Parathyroid adenoma (tissue), 2 donors: Measurements from ENCODE around the gene IL1RAPL1.
"Not testable (repeated sequence)": the region's sequence is repeated elsewhere in the genome, so short reads cannot be mapped to it uniquely, and the experiment has no call there.

ENCODE experiments used
- H2AFZ ChIP-seq: fragments of 300-600 bp; sonication (generic); one replicate; pipeline ENCODE4 v1.7.0; 2017; ENCODE audit warnings: antibody characterized with exemption, mild to moderate bottlenecking
- H3K27ac ChIP-seq: fragments of 300-600 bp; sonication (generic); one replicate; pipeline ENCODE4 v1.7.0; 2017
- H3K27me3 ChIP-seq: fragments of 300-600 bp; sonication (generic); one replicate; pipeline ENCODE4 v1.7.0; 2017; ENCODE audit warnings: low read length; ENCODE audit not compliant: control insufficient read depth, insufficient read depth
- H3K36me3 ChIP-seq: fragments of 300-600 bp; sonication (generic); one replicate; pipeline ENCODE4 v1.7.0; 2017; ENCODE audit warnings: low read length; ENCODE audit not compliant: control insufficient read depth, insufficient read depth
- H3K4me1 ChIP-seq: fragments of 300-600 bp; sonication (generic); one replicate; pipeline ENCODE4 v1.7.0; 2017; ENCODE audit warnings: control low read depth
- H3K4me2 ChIP-seq: fragments of 300-600 bp; sonication (generic); one replicate; pipeline ENCODE4 v1.7.0; 2017; ENCODE audit warnings: low read length
- H3K4me3 ChIP-seq: fragments of 300-600 bp; sonication (generic); one replicate; pipeline ENCODE4 v1.7.0; 2017; ENCODE audit warnings: low read depth, low read length
- H3K79me2 ChIP-seq: fragments of 300-600 bp; sonication (generic); one replicate; pipeline ENCODE4 v1.7.0; 2017; ENCODE audit warnings: control low read depth
- H3K9ac ChIP-seq: fragments of 300-600 bp; sonication (generic); one replicate; pipeline ENCODE4 v1.7.0; 2017; ENCODE audit warnings: mild to moderate bottlenecking
- H3K9me3 ChIP-seq: fragments of 300-600 bp; sonication (generic); one replicate; pipeline ENCODE4 v1.7.0; 2017; ENCODE audit warnings: low read length; ENCODE audit not compliant: control insufficient read depth
- TF ChIP-seq, protein P1 (sequence below): fragments of 300-600 bp; sonication (generic); IDR thresholded peaks from one replicate; pipeline ENCODE4 v1.7.0; 2017; ENCODE audit warnings: antibody characterized with exemption, mild to moderate bottlenecking
- donor health status: primary hyperparathyroidism.

IL1RAPL1 gene

DNA sequence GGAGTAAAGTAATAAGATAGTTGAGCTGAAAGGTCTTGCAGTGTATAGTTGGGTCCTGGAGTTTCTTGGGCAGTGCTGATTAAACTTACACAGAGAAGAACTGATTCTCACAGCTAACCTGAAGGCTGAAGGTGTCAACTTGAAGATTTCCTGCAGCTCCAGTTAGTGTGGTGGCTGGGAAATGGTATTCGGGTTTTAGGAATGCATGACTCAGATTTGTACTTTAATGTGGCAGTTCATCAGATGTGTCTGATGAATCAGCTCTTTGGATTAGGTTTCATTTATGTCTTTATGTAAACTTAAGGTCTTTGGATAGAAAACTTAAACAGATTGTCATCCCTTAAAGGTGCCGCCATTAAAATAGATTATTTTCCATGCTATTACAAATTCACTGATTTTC, 200.0 kb downstream of the IL1RAPL1 start:
- Histone ChIP-seq H3K4me1 (no peaks in the 10 kb centered on the region), H3K4me2 (no peak overlapping the region), H3K9me3 (no peaks in the 10 kb centered on the region), H3K27me3 (no peaks in the 10 kb centered on the region), H2AFZ (no peak overlapping the region), H3K9ac (no peak overlapping the region), H3K79me2 (no peaks in the 10 kb centered on the region), H3K27ac (no peak overlapping the region), H3K4me3 (no peak overlapping the region), H3K36me3 (no peaks in the 10 kb centered on the region)
- TF ChIP-seq, protein P1, sequence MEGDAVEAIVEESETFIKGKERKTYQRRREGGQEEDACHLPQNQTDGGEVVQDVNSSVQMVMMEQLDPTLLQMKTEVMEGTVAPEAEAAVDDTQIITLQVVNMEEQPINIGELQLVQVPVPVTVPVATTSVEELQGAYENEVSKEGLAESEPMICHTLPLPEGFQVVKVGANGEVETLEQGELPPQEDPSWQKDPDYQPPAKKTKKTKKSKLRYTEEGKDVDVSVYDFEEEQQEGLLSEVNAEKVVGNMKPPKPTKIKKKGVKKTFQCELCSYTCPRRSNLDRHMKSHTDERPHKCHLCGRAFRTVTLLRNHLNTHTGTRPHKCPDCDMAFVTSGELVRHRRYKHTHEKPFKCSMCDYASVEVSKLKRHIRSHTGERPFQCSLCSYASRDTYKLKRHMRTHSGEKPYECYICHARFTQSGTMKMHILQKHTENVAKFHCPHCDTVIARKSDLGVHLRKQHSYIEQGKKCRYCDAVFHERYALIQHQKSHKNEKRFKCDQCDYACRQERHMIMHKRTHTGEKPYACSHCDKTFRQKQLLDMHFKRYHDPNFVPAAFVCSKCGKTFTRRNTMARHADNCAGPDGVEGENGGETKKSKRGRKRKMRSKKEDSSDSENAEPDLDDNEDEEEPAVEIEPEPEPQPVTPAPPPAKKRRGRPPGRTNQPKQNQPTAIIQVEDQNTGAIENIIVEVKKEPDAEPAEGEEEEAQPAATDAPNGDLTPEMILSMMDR: no peak

DNA sequence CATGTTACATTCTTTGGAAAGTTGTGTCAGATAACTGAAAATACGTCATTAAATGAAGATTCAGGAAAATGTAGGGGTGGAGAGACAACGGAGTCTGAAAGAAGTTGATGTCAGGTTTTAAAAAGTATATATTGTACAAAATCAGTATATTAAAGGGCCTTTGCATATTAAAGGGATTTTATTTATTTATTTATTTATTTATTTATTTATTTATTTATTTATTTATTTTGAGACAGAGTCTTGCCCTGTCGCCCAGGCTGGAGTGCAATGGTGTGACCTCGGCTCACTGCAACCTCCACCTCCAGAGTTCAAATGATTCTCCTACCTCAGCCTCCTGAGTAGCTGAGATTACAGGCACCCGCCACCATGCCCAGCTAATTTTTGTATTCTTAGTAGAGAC, 213.4 kb downstream of the IL1RAPL1 start:
- H3K27ac ChIP-seq: not testable (repeated sequence)

DNA sequence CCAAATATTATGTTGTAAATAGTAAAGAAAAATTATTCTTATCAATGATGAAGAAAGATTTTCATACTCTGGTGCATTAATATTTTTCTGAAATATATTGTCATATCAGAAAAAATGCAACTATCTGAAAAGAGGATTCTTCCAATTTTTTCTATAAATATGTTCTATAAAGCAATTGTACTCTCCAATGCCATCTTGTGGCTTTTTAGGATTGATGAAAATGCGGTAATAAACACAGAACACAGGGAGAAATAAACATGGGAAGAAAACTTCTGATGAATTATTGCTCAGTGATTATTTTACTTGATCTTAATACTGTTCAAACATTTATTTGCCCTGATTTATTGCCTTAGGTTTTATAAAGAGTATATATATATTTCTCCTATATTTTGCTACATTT, 215.4 kb downstream of the IL1RAPL1 start:
- TF ChIP-seq, protein P1: no peak
- H3K36me3 ChIP-seq: no peaks in the 10 kb centered on the region
- H3K4me3 ChIP-seq: no peak overlapping the region
- H3K27me3 ChIP-seq: no peaks in the 10 kb centered on the region
- no peak overlapping the region for H3K27ac ChIP-seq
- H3K4me1 ChIP-seq: no peaks in the 10 kb centered on the region
- no peaks in the 10 kb centered on the region for H3K9me3 ChIP-seq
- H3K79me2 ChIP-seq: no peaks in the 10 kb centered on the region
- H3K9ac ChIP-seq: no peak overlapping the region
- H2AFZ ChIP-seq: no peak overlapping the region
- H3K4me2 ChIP-seq: no peak overlapping the region

More for the DNA sequence above, 213.4 kb downstream of the IL1RAPL1 start:
- H3K4me2 ChIP-seq, H3K9ac ChIP-seq, H3K79me2 ChIP-seq, H3K4me3 ChIP-seq, H2AFZ ChIP-seq, H3K4me1 ChIP-seq, H3K9me3 ChIP-seq, H3K27me3 ChIP-seq, H3K36me3 ChIP-seq: not testable (repeated sequence)

DNA sequence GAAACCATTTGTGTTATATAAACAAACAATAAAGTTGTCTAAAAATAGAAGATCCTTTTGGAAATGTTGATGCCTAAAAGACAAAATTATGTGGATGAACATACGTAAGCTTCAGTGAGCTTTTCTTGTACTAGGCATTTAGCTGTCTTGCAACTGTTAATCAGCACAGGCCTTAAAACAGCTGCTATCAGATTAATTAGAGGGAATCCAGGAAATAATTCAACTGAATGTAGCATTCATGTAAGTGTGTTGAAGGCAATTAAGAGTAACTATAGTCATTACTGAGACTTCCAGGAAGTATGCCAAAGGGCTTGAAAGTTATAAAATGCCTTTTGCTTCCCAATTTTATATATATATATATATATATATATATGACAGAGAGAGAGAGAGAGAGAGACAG, 248.7 kb downstream of the IL1RAPL1 start:
- Histone ChIP-seq H3K4me1 (no peaks in the 10 kb centered on the region), H3K27ac (no peak overlapping the region), H3K9me3 (no peaks in the 10 kb centered on the region), H2AFZ (no peak overlapping the region), H3K4me2 (no peak overlapping the region), H3K27me3 (no peaks in the 10 kb centered on the region), H3K79me2 (no peaks in the 10 kb centered on the region), H3K9ac (no peak overlapping the region), H3K36me3 (no peaks in the 10 kb centered on the region), H3K4me3 (no peak overlapping the region)
- TF ChIP-seq, protein P1: no peak

DNA sequence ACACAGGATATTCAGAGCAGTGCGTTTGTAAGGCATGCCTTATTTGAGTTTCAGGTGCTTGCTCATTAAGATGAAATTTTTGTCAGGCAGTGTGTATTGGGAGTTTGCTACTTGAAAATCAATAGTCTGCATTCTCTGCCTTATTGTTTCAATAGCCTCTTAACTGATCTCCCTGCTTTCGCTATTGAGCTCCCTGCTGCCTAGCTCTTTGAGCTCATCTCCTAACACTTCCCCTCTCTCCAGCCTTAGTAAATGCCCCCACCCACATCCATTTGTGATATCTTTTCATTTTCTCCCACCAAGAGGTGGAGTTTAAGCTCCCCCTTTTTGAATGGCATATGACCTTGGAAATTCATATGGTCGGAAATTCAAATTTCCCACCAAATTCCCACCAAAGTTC, 256.6 kb downstream of the IL1RAPL1 start:
- Histone ChIP-seq H3K9me3 (no peaks in the 10 kb centered on the region), H3K4me1 (no peaks in the 10 kb centered on the region), H3K79me2 (no peaks in the 10 kb centered on the region), H2AFZ (no peak overlapping the region), H3K27ac (no peak overlapping the region), H3K4me3 (no peak overlapping the region), H3K36me3 (no peaks in the 10 kb centered on the region), H3K4me2 (no peak overlapping the region), H3K27me3 (no peaks in the 10 kb centered on the region), H3K9ac (no peak overlapping the region)
- TF ChIP-seq, protein P1: no peak
